OCI-M1 (cell line): ENCODE data around the gene LHX8.

ENCODE experiments used
- DNase-seq: peaks from one replicate; lab custom pipeline; 2025; lab: John Stamatoyannopoulos, UW

The LHX8 gene

DNA sequence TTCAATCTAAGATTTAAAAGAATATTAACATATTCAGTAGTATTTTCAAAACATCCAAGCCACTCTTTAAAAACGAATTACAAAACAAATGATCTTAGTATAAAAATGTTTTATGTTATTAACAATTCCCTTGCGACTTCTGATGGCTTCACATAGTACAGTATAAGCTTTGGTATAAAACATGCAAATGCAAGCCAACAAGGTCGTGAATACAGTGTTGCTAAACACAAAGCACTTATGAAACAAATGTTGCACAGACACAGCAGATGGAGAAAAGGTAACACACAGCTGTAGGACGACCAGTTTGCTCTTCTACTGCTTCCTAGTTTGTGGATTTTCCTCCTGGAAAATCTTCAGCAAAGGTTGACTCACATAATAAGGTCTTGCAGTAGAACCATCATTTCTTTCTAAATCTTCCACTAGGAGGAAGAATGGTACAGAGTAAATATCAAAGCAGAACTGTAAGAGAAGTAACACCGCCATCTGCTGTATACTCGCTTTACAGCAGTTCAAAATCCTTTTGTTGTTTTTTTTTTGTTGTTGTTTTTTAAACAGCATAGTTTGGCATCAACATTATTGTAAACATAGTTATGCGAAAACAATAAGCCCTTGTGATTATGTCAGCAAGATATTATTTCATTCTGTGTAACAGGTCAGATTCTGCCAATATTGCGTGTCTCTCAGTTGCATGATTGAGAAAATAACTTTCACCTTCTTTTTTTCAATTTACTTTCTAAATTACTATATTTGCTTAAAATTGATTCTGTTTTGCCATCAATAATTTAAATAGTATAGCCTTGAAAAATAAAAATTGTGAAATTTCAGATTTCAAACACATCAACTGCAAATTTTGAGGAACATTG lies 69.5 kb downstream of the LHX8 start:
- DNase-seq = peak; percentile 64

- DNase-seq = no peak
Measured at GRCh38 chr1:75208862-75209261, 74.7 kb downstream of the LHX8 start.
